H4 (cell line): ENCODE data around the gene FSD1. TPM values are rescaled to one million over a fixed set of nuclear protein-coding genes. Genes with fewer than 3 reads are reported as not detected.
A peak's percentile ranks its signal among the peaks of the same experiment; 100 is the strongest.
"Not testable (repeated sequence)": the region's sequence is repeated elsewhere in the genome, so short reads cannot be mapped to it uniquely, and the experiment has no call there.

ENCODE experiments used
- DNase-seq: peaks from one replicate; pipeline ENCODE4 v3.0.0-alpha.2; 2015; ENCODE audit warnings: low spot score
- total RNA-seq: library from RNA; depleted of rRNA; stranded (reverse); fragments of >200 nt; shearing (Covaris generic); gene quantifications from 2 replicates; pipeline ENCODE4 v1.2.3, GENCODE V29; 2014

The FSD1 gene
- total RNA-seq, 1 experiment from 2014 or later = 26.7 TPM

DNA sequence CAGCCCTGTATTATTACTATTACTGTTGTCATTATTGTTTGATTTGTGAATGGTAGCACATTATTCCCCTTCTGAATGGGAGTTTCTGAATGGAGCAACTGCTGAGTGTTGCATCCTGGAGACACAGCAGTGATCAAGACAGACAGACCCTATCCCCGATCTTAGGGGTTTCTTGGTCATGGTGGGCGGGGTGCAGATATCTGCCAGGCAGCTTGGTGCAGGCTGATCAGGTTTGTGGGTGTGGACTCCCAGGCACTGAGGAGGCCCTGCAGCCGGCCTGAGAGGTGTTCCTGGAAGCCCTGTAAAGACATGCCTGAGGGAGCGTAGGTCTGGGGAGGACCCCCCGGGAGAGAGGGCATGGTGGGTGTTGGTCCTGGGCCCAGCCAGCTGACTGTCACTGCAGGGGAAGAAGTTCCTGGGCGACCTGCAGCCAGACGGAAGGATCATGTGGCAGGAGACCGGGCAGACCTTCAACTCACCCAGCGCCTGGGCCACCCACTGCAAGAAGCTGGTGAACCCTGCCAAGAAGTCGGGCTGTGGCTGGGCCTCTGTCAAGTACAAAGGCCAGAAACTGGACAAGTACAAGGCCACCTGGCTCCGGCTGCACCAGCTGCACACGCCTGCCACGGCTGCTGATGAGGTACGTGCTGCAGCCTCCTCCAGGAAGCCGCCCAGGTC is 41.1 kb downstream of the FSD1 start:
- peak; percentile 2 for DNase-seq

DNA sequence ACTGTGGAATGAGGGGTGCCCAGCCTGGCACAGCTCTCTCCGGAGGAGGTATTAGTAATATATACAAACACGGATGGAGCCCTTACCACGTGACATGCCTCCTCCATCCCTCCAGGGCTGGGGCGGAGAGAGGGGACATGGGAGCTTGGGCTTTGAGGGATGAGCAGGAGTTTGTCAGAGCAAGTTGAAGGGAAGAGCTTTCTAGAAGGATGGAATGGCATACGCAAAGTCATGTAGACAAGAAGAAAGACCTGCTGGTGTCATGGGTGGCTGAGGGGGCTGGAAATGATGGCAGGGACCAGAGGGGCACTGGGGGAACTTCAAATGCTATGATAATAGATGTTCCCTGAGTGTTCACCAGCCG is 41.6 kb downstream of the FSD1 start:
- DNase-seq = no peak

DNA sequence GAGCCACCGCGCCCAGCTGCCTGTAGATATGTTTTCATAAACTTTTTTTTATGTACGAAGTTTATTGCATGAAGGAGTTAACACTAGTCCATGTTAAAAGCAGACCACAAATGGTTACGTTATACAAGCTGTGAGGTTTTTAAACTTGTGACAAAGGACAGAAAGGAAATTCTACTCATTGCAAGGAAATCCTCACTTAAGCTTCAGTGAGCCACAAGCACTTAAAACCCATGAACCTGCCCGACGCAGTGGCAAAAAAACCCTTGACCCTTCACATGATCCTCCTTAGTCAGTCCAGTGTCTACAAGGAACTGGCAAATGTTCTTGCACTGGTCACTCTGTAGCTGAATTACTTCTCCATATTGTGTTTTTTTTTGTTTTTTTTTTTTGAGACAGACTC is 43.1 kb downstream of the FSD1 start:
- no peak for DNase-seq

DNA sequence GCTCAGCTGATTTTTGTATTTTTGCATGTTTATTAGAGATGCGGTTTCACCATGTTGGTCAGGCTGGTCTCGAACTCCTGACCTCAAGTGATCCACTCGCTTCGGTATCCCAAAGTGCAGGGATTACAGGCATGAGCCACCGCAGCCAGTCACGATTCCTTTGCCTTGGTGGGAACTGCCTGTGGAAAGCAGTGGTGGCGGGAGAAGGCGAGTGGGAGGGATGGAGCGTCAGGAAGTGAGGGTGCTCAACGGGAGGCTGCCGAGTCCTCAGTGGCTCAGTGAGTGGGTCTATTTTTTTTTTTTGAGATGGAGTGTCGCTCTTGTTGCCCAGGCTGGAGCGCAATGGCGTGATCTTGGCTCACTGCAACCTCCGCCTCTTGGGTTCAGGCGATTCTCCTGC is 44.8 kb downstream of the FSD1 start:
- DNase-seq = not testable (repeated sequence)

DNA sequence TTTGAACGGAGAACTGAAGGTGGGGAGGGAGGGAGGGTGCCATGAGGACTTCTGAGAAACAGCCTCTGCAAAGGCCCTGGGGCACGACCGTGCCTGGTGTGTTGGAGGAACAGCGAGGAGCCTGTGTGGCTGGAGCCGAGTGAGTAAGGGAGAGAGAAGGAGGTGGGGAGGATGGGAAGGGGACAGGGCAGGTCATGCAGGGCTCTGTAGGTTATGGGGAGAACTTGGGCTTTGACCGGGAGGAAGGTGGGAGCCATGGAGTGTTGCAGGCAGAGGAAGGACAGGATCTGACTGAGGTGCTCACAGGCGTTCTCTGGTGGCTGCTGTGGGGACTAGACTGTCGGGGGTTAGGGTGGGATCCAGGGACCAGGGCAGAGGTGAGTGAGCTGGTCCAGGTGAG is 45.7 kb downstream of the FSD1 start:
- DNase-seq = no peak

DNA sequence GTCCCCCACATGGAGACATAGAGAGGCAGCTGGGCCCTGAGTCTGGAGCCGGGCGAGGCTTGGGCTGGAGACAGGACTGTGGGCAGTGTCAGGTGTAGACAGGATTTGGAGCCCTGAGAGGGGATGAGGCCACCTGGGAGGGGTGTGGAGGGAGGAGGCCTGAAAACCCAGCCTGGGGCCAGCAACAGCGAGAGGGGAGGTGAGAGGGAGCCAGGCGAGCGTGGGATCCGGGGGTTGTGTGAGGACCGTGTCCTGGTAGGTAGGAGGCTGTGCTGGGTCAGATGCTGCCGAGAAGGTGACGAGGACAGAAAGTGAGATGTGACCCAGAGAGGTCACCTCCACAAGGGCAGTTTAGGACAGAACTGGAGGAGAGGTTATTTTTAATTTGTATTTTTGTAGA is 46.3 kb downstream of the FSD1 start:
- DNase-seq = no peak

DNA sequence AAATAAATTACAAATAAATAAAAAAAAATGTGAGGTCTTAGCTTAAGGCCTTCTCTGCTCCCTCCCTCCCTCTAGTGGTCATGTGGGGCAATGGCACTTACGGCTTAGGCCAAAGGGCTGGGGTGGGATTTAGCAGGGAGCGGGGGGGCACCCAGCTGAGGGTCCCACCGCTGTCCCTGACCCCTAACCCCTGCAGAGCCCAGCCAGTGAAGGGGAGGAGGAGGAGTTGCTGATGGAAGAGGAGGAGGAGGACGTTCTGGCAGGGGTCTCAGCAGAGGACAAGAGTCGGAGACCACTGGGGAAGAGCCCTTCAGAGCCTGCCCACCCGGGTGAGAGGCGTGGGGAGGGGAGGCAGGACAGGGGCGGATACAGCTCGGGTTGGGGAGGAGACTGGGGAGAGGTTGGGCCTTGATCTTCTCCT is 48.3 kb downstream of the FSD1 start:
- peak; percentile 47 for DNase-seq

DNA sequence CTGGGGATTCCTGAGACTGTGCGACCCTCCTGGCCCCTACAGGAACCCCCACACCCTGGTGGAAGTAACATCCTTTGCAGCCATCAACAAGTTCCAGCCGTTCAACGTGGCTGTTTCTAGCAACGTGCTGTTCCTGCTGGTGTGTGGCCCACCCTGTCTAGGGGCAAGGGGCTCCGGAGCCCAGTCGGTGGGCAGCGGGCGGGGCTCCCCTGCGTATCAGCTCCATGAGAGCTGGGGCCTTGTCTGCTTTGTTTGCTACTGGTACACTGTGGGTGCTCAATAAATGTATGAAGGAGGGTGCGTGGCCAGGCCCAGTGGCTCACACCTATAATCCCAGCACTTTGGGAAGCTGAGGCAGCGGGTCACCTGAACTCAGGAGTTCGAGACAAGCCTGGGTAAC is 49.9 kb downstream of the FSD1 start:
- DNase-seq = no peak

DNA sequence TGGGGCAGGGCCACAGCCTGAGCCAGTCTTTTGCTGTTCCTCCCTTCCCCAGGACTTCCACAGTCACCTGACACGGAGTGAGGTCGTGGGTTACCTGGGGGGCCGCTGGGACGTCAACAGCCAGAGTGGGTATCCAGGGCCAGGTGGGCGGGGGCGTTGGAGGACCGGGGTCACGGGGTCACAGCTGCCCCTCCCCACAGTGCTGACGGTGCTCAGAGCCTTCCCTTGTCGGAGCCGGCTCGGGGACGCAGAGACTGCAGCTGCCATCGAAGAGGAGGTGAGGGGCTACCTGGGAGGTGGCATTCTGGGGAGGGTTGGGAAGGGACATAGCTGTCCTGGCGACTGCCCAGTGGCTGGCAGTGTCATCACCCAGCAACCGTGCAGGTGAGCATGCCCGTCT is 50.5 kb downstream of the FSD1 start:
- DNase-seq = no peak

DNA sequence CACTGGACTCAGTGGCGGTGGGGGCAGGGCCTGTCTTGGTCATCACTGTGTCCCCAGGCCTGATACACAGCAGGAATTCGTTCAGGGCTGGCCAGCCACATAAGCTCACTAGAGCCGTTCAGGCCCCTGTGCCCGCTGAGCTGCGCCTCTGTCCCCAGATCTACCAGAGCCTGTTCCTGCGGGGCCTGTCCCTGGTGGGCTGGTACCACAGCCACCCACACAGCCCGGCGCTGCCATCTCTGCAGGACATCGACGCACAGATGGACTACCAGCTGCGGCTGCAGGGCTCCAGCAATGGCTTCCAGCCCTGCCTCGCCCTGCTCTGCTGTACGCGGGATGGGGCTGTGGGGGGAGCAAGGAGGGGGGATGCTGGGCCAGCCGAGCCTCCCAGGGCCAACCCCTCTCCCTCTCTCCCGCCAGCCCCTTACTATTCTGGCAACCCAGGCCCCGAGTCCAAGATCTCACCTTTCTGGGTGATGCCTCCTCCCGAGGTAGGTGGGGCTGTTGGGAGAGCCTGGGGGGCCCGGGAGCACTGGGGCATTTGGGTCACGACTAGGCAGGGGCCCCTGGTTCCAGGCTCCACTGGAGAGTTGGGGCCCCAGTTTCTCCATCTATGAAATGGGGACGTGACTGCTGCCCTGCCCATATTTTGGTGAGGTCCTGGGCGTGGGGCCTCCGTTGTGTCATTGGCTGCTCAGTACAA is 52.8 kb downstream of the FSD1 start:
- no peak for DNase-seq

DNA sequence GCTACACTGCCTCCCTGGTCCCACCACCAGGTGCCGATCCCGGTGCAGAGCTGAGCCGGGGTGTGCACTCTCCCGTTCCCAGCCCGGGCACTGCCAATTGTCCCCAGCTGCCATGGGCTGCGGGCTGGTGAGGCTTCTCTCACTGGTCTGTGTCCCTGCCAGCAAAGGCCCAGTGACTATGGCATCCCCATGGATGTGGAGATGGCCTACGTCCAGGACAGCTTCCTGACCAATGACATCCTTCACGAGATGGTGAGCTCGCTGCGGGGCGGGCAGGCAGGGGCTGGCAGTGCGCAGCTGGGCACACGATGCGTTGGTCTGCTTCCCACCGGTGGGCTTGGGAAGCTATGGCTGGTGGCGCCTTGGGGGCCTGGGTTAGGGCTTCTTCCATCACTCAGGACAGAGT is 53.5 kb downstream of the FSD1 start:
- no peak for DNase-seq

DNA sequence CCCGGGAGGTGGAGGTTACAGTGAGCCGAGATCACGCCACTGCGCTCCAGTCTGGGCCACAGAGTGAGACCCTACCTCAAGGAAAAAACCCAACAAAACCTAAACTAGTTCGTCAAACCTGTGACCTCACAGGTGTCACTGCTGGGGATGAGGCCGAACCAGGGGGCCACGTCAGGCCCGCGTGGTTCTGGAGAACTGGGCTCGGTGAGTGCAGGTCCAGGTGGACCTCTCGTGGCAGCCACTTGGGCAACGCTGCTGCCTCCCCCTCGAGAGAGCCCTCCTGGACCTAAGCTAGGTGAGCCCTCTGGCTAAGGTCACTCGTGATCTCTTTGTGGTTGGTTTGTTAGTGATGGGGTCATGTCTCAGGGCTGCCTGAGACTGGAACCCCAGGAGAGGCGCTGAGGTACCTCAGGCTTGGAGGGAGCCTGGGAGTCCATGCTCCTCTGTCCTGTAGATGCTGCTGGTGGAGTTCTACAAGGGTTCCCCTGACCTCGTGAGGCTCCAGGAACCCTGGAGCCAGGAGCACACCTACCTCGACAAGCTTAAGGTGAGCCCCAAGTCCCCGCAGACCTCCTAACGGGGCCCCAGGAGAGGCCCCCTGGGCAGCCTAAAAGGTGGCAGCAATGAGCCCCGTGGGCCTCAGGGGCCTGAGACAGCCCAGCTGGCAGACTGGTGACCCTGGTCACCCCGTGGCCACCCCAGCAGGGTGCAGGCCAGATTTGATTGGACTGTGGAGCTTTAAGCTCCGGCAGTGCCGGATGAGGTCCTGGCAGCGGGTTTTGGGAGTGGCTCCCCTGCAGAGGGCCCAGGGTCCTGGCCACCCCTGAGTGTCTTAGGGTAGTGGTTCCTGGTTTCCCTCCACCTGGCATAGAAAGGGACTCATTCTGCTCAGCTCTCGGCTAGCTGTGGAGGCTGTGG is 54.6 kb downstream of the FSD1 start:
- no peak for DNase-seq

DNA sequence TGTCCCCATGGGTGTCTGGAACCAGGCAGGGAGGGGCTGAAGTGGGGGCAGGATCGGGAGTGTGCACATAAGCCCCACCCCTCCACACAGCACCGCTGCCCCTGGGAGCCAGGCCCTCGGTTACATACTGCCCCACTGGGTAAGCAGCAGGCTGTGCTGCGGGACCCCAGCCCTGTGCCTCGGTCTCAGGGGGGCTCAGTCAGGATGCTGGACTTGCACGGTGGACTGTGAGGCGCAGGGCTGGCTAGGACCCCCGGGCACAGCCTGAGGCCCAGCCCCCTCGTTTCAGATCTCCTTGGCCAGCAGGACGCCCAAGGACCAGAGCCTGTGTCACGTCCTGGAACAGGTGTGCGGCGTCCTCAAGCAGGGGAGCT is 55.2 kb downstream of the FSD1 start:
- no peak for DNase-seq

DNA sequence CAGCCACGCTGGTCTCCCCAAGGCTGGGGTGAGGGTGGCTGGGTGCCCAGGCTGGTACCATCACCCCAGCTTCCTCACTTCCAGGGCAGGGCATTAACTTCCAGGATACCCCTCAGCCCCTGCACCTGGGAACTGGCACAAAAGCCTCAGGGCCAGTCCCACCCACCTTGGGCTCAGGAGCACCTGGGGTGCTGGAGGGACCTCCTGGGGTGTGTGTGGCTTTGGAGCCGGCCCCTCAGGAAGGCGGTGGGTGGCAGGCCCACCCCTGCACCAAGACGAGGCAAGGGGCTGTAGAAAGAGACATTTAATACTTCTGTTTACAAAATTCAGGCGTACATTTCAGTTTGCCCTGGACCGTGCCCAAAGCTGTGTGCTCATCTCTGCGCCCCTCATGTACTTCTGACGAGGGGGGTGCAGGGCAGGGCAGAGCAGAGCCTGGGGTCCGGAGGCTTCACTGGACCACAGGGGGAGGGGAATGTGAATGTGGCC is 55.7 kb downstream of the FSD1 start:
- no peak for DNase-seq

DNA sequence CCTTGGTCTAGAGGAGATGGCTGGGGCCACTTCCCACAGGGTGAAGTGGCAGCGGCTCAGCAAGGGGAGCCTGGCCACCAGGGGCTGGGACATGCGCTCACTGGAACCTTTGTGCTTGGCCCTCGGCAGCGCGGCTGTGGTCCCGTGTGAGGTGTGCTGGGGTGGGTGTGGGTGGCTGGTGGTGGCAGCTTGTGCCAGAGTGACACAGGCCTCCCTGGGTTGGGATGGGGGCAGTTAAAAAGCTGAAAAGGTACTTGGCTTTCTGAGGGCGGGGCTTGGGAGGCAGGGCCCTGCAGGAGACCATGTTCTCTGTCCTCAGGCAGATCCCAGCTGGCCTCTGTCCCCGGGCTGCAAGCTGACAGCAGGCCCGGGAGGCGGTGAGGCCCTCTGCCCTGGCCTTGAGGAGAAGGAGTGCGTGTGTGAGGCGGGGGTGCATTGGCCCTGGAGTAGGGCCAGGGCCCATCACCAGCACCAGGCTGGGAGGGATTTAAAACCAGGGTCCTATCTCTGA is 56.3 kb downstream of the FSD1 start:
- no peak for DNase-seq

DNA sequence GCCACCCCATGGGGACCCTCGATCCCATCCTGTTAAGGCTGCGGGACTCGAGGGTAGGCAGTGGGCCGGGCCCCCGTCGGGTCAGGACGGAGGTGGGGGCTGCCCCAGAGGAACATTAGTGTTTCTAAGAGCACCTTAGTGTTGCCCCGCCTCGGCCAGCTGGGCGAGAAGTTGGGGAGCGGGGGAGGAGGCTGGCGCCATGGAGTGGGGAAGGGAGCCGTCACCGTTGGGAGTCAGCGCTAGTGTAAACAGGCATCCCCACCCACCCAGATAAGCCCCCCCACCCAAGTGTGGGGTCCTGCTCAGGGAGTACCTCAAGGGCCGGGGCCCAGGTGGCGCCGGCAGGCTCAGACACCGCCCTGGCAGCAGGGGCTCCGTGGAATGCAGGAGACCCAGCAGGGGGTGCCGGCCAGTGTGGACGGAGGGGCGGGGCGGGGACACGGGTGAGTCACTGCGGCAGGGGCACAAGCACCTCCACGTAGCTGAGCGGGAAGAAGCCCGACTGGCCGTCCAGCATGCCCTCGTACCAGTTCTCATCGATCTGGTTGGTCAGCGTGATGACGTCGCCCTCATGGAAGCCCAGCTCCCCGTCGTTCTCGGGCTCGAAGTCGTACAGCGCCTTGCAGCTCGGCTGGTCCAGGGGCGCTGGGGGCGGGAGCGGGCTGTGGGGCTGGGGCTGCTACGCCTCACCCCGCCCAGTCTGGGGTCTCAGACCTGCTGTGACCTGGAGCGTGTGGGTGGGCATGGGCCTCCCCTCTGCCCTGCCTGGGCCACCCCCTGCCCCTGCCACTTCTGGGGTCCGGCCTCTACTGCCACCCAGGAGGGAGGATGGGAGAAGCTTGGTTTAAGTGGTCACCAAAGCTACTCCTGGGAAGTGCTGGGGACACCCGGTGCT is 57.0 kb downstream of the FSD1 start:
- DNase-seq = no peak

DNA sequence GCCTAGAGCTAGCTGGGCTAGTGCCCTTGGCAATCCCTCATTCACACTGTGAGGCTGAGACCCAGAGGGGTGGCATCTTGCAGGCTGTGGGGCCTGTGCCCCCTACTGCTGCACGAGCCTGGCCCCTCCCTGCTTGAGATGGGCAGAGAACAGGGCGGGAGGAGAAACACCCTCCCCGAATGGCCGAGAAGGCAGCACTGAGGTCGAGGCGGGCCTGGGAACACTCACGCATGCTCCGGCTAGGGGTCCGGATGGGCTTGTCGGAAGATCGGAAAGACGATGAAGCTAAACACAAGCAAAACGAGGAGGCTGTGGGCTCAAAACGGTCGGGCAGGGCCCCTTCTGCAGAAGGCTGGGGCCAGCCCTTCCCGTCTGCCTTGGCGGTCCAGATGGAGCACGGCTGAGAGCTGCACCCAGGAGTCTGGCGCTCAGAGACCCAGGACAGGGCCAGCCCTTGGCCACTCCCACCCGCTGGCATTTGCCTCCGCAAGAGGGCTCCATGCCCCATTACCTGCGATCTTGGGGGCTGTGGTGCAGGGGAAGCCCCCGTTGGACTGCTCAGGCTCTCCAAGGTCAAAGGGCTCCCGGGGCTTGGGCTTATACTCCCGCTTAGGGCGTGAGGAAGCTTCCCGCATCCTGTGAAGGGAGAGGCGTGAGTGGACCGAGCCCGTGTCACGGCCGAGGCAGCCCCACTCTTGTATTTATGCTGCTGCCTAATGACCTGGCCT is 57.9 kb downstream of the FSD1 start:
- no peak for DNase-seq

DNA sequence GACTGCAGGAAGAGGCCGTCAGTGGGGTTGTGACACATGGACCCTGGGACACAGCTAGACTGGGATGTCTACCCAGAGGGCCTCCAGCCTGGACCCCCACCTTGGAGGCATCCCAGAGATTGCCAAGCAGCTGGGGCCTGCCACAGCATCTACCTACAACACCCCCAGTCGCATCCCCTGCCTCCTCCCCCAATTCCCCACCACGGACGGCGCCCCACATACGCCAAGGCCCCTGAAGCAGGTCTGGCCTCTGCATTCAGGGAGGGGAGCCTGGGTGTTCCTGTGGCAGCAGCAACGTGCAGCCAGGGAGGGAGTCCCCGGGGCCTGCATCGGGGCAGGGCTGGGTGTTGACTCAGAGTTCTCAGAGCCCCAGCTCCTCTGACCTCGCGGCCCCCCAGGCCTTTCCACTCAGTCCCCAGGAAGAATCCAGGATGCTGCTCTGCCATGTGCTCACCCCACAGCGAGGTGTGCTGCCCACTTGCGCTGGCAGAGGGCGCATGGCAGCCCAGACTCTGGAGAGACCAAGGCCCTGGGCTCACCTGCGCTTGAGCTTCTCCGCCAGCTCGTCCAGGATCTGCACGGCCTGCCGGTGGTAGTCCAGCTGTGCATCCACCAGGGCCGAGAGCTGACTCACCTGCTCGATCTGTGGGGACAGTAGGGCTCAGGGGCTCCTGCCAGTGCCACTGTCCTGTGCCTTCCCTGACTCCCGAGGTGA is 58.6 kb downstream of the FSD1 start:
- DNase-seq = no peak

DNA sequence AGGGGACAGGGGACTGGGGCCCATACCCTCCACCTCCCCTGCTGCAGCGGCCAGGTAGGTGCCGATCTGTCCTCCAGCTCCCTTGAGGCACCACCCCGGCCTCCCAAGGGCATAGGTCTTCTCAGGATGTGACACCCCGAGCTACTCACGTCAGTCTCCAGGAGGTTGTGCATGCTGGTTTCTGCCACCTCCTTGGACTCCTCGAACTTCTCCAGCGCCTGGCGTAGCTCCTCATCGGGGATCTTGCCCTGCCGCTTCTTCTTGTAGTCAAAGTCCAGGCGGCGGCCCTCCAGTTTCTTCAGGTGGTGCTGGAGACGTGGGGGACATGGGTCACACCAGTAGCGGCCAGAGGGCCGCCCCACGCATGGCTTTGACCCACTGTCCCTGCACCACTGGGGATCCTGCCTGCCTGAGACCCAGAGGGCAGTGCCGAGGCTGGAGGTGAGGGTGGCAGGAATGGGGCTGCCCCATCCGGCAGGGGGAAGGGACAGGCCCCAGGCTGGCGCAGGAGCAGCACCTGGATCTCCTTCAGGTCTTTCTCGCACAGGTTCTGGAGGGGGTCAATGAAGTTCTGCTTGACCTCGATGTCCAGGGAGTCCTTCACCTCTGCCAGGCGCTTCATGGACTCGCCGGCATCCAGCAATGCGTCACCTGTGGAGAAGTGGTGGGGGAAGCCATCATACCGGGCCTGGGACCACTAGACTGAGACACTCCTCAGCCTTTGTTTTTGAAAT is 59.3 kb downstream of the FSD1 start:
- DNase-seq = no peak
